ENCODE measurements around the gene ALDH1A3. TPM values are rescaled to one million over a fixed set of nuclear protein-coding genes. Genes with fewer than 3 reads are reported as not detected.

The ALDH1A3 gene
- total and polyA plus RNA-seq, 2 of the 4 experiments (the other 2 are of a cell fraction) = 3.1 to 5.0 TPM

GRCh38 chr15:100939791-100940190 is 60.2 kb downstream of the ALDH1A3 start:
- in situ Hi-C loops (cut with MboI; ENCODE audit: low sequenced_read_pairs) = no loop called here
- no peak overlapping the region for H2AFZ ChIP-seq (replicated peaks; ENCODE audit: low read length, poor library complexity)
- DNase-seq (no peak), ATAC-seq (ENCODE audit: low read depth) (no peak)
- no peak overlapping the region for H2BK20ac ChIP-seq (ENCODE audit: low read depth, low read length)
- H2AK9ac ChIP-seq (replicated peaks; ENCODE audit: low read depth, low read length, poor library complexity) = no peak overlapping the region
- no peak overlapping the region for H2BK5ac ChIP-seq (ENCODE audit: low read depth, low read length, poor library complexity, severe bottlenecking)
- H2AK5ac ChIP-seq (ENCODE audit: low read depth, low read length) = no peak overlapping the region
- no peak overlapping the region for H3K18ac ChIP-seq (ENCODE audit: low read depth, low read length)
- no peak overlapping the region for H3K27ac ChIP-seq (ENCODE audit: insufficient read depth, low read length)
- no peaks in the 10 kb centered on the region for H4K20me1 ChIP-seq (ENCODE audit: insufficient read depth, low read length)
- BruUV-seq (replicated peaks) = no TSS peak
- no peak overlapping the region for H3K56ac ChIP-seq (ENCODE audit: extremely low read depth, insufficient read depth, low read length)
- dilution Hi-C loops (cut with HindIII; ENCODE audit: low sequenced_read_pairs, unreplicated experiment) = no loop called here
- no peak overlapping the region for H2BK15ac ChIP-seq (ENCODE audit: low read depth, low read length)
- ChIA-PET CTCF (no interaction called here), POLR2A (ENCODE audit: unreplicated experiment) (no interaction called here)
- intact Hi-C loops (cut with micrococcal nuclease) = no loop called here
- no peak overlapping the region for H3K4me2 ChIP-seq (ENCODE audit: low read depth, low read length)
- H3K4me1 ChIP-seq (ENCODE audit: control insufficient read depth, insufficient read depth, low read length) = peaks cover 2% of the 10 kb centered on the region; the same call in 1 of the 2 replicates
- TF ChIP-seq CEBPB (IDR thresholded peaks at IDR 0.05; ENCODE audit: low read depth, low read length) = no peak
- no peak for TF ChIP-seq USF2 (IDR thresholded peaks at IDR 0.05; ENCODE audit: low read depth, low read length)
- TF ChIP-seq POLR2A (IDR thresholded peaks at IDR 0.05; ENCODE audit: low read depth, low read length) = no peak
- TF ChIP-seq, protein P1, sequence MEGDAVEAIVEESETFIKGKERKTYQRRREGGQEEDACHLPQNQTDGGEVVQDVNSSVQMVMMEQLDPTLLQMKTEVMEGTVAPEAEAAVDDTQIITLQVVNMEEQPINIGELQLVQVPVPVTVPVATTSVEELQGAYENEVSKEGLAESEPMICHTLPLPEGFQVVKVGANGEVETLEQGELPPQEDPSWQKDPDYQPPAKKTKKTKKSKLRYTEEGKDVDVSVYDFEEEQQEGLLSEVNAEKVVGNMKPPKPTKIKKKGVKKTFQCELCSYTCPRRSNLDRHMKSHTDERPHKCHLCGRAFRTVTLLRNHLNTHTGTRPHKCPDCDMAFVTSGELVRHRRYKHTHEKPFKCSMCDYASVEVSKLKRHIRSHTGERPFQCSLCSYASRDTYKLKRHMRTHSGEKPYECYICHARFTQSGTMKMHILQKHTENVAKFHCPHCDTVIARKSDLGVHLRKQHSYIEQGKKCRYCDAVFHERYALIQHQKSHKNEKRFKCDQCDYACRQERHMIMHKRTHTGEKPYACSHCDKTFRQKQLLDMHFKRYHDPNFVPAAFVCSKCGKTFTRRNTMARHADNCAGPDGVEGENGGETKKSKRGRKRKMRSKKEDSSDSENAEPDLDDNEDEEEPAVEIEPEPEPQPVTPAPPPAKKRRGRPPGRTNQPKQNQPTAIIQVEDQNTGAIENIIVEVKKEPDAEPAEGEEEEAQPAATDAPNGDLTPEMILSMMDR (conservative IDR thresholded peaks at IDR 0.05; ENCODE audit: low read depth, low read length) = no peak
- no peak for TF ChIP-seq ELK1 (IDR thresholded peaks at IDR 0.05; ENCODE audit: borderline replicate concordance, low read depth, low read length)
- no peak for TF ChIP-seq BHLHE40 (IDR thresholded peaks at IDR 0.05; ENCODE audit: low read depth, low read length)
- TF ChIP-seq FOS (IDR thresholded peaks at IDR 0.05; ENCODE audit: low read depth, low read length) = no peak
- no peak for TF ChIP-seq RAD21 (IDR thresholded peaks at IDR 0.05; ENCODE audit: low read length)
- no peak for TF ChIP-seq NFE2L2 (IDR thresholded peaks at IDR 0.05; ENCODE audit: low read depth, low read length)
- TF ChIP-seq MAFK (IDR thresholded peaks at IDR 0.05; ENCODE audit: low read depth, low read length) = no peak
- no peak for TF ChIP-seq MAZ (IDR thresholded peaks at IDR 0.05; ENCODE audit: borderline replicate concordance, low read depth, low read length)
- no peak for TF ChIP-seq SMC3 (IDR thresholded peaks at IDR 0.05; ENCODE audit: low read depth, low read length)
- TF ChIP-seq MXI1 (IDR thresholded peaks at IDR 0.05; ENCODE audit: borderline replicate concordance, low read depth, low read length) = no peak
- H3K4me3 ChIP-seq (ENCODE audit: insufficient read depth, low read depth, low read length) = no peak overlapping the region
- WGBS, 2 experiments (ENCODE audit: extremely low coverage in 2 of 2, insufficient read length in 1 of 2) = no CpG with 5 or more reads among the region's 4 CpGs
- H4K8ac ChIP-seq (ENCODE audit: low read depth in 2 of 2, low read length in 2 of 2) = no peak overlapping the region
- H3K9ac ChIP-seq (ENCODE audit: low read depth, low read length) = no peak overlapping the region
- H3K9me1 ChIP-seq (ENCODE audit: insufficient read depth, low read length) = 0 out of 2 replicates have a peak, but pooled peaks cover 8% of the 10 kb centered on the region
- no peak overlapping the region for H4K5ac ChIP-seq (ENCODE audit: low read depth, low read length)
- peaks cover 0 to 11% of the 10 kb centered on the region in 2 experiments; a peak in 2 of 4 replicates for H3K79me1 ChIP-seq (ENCODE audit: low read depth in 1 of 2, low read length in 2 of 2)
- no peak overlapping the region for H3K14ac ChIP-seq (replicated peaks; ENCODE audit: low read depth, low read length)
- no peaks in the 10 kb centered on the region for H3K9me3 ChIP-seq (ENCODE audit: control insufficient read depth, insufficient read depth, low read length)
- no peak overlapping the region for H2BK120ac ChIP-seq (ENCODE audit: low read depth, low read length)
- H3K23ac ChIP-seq (ENCODE audit: low read depth, low read length) = no peak overlapping the region
- H3K36me3 ChIP-seq (ENCODE audit: control insufficient read depth, insufficient read depth, low read length) = no peaks in the 10 kb centered on the region
- H4K91ac ChIP-seq (ENCODE audit: insufficient read depth, low read depth, low read length) = no peak overlapping the region
- H3K4ac ChIP-seq (ENCODE audit: low read depth, low read length) = no peak overlapping the region
- H3K27me3 ChIP-seq (ENCODE audit: control insufficient read depth, insufficient read depth, low read length) = no peaks in the 10 kb centered on the region

All from IMR-90 (cell line).